Vagina (tissue), 2 donors: ENCODE results near the gene CD180.

ENCODE experiments used
- POLR2A ChIP-seq, 2 donors: fragments of 450-650 bp; IDR thresholded peaks; one replicate each; pipeline ENCODE4 v1.6.1; 2017; ENCODE audit warnings: antibody characterized with exemption in 2 of 2, mild to moderate bottlenecking in 2 of 2, moderate library complexity in 2 of 2
- POLR2AphosphoS5 ChIP-seq, 2 donors: sonication (generic); formaldehyde crosslinking; IDR thresholded peaks; one replicate each; pipeline ENCODE4 v1.9.0; 2017; ENCODE audit warnings: antibody characterized with exemption in 2 of 2, mild to moderate bottlenecking in 2 of 2, low read depth in 1 of 2; ENCODE audit not compliant: insufficient read depth in 1 of 2
- TF ChIP-seq, protein P1 (sequence below), 3 experiments: fragments of 450-650 bp in 2 of 3; fragments of 200-600 bp in 1 of 3; sonication (generic) in 1 of 3; IDR thresholded peaks; one replicate each; pipeline ENCODE4 v1.5.1; 2017 to 2019; ENCODE audit warnings: antibody characterized with exemption in 3 of 3, mild to moderate bottlenecking in 2 of 3, moderate library complexity in 2 of 3

DNA sequence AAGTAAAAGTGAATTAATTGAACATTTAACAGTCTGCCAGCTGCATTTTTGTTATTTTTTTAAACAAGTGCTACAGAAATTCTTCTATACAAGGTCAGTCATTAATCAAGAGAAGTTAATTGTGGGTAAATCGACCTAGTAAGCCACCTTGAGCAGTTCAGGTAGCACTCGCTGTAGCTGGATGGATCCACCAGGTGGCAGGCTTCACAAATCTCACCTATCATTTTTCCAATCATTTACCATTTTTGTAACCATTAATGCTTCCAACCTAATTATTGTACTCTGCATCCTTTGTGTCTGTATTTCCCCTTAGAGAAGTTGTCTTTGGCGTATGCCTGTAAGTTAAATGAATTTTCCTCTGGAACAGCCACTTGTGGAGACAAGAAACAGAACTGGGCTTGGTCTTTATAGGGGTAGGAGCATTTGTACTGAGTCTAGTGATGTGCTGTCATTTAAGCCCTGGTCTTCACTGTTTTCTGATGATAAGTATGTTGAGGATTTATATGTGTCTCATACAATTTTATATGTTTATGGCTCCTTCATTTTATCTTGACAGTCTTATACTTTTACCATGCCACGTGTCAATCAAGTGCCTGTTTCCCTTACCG is 39.5 kb downstream of the CD180 start:
- TF ChIP-seq, protein P1, sequence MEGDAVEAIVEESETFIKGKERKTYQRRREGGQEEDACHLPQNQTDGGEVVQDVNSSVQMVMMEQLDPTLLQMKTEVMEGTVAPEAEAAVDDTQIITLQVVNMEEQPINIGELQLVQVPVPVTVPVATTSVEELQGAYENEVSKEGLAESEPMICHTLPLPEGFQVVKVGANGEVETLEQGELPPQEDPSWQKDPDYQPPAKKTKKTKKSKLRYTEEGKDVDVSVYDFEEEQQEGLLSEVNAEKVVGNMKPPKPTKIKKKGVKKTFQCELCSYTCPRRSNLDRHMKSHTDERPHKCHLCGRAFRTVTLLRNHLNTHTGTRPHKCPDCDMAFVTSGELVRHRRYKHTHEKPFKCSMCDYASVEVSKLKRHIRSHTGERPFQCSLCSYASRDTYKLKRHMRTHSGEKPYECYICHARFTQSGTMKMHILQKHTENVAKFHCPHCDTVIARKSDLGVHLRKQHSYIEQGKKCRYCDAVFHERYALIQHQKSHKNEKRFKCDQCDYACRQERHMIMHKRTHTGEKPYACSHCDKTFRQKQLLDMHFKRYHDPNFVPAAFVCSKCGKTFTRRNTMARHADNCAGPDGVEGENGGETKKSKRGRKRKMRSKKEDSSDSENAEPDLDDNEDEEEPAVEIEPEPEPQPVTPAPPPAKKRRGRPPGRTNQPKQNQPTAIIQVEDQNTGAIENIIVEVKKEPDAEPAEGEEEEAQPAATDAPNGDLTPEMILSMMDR (IDR thresholded peaks at IDR 0.05): peak; percentile 50 to 91 (median 75)
- TF ChIP-seq POLR2A (IDR thresholded peaks at IDR 0.05) (no peak), POLR2AphosphoS5 (IDR thresholded peaks at IDR 0.05; ENCODE audit: insufficient read depth in 1 of 2, low read depth in 1 of 2) (peak in 1 of 2 donors; percentile 24)
